Naive B cell (primary cell): ENCODE results near the gene ARHGEF3. TPM values are rescaled to one million over a fixed set of nuclear protein-coding genes. Genes with fewer than 3 reads are reported as not detected.

Experiments
- ATAC-seq, 2 donors: fragments of 150-1000 bp; cut with Tn5 transposase; 2 replicates each; pipeline ENCODE4 v1.10.0; 2021; ENCODE audit warnings: low read depth in 2 of 2, mild to moderate bottlenecking in 2 of 2, moderate library complexity in 2 of 2
- DNase-seq: peaks from one replicate; pipeline ENCODE4 v3.0.0; 2022
- H3K27ac Mint-ChIP-seq, 6 donors: one replicate each; pipeline ENCODE4 v1.8.0; 2020 to 2022; ENCODE audit warnings: mild to moderate bottlenecking in 6 of 6, mixed read lengths in 6 of 6, moderate library complexity in 5 of 6, inconsistent platforms in 2 of 6
- H3K27me3 Mint-ChIP-seq, 3 donors: one replicate each; pipeline ENCODE4 v1.8.0; 2021 to 2022; ENCODE audit warnings: mixed read lengths in 3 of 3, mild to moderate bottlenecking in 1 of 3
- H3K36me3 Mint-ChIP-seq, 2 donors: one replicate each; pipeline ENCODE4 v1.8.0; 2020 to 2022; ENCODE audit warnings: mixed read lengths in 2 of 2, inconsistent platforms in 1 of 2, mild to moderate bottlenecking in 1 of 2
- H3K4me1 Mint-ChIP-seq, 3 donors: one replicate each; pipeline ENCODE4 v1.8.0; 2020 to 2022; ENCODE audit warnings: mixed read lengths in 3 of 3, inconsistent platforms in 1 of 3, mild to moderate bottlenecking in 1 of 3, moderate library complexity in 1 of 3
- H3K4me3 Mint-ChIP-seq, 8 donors: one replicate each; pipeline ENCODE4 v1.8.0; 2020 to 2022; ENCODE audit warnings: mild to moderate bottlenecking in 8 of 8, mixed read lengths in 8 of 8, moderate library complexity in 8 of 8, inconsistent platforms in 2 of 8
- H3K9me3 Mint-ChIP-seq, 7 donors: one replicate each; pipeline ENCODE4 v1.8.0; 2020 to 2022; ENCODE audit warnings: mixed read lengths in 7 of 7, mild to moderate bottlenecking in 5 of 7, inconsistent platforms in 2 of 7, moderate library complexity in 1 of 7
- polyA plus RNA-seq, 6 donors: library from polyadenylated mRNA; unstranded; fragments of 300-500 nt; fragmentation: Illumina TruSeq; gene quantifications; one replicate each; pipeline ENCODE4 v1.2.3, GENCODE V29; 2021; ENCODE audit warnings: low read depth in 6 of 6

Gene ARHGEF3
- polyA plus RNA-seq, 6 donors from 2014 or later = 30.1 to 43.7 (median 38.4) TPM

- ATAC-seq = peak; percentile 100
- H3K4me3 Mint-ChIP-seq = peak overlapping the region; percentile 12 to 79 (median 68)
- H3K4me1 Mint-ChIP-seq = peaks cover 25 to 71% (median 50%) of the 10 kb centered on the region in 3 donors
- no peaks in the 10 kb centered on the region for H3K27me3 Mint-ChIP-seq
- DNase-seq = peak; percentile 83
- H3K27ac Mint-ChIP-seq = peak overlapping the region; percentile 24 to 96 (median 90)
- no peaks in the 10 kb centered on the region for H3K9me3 Mint-ChIP-seq
- H3K36me3 Mint-ChIP-seq = peaks cover 0 to 4% of the 10 kb centered on the region in 2 donors
Measured at GRCh38 chr3:56783644-56784447, 17.9 kb downstream of the ARHGEF3 start.

- no peaks in the 10 kb centered on the region for H3K27me3 Mint-ChIP-seq
- H3K4me1 Mint-ChIP-seq = peaks cover 26 to 72% (median 45%) of the 10 kb centered on the region in 3 donors
- H3K4me3 Mint-ChIP-seq = peak overlapping the region in 6 of 8 donors; percentile 12 to 83 (median 67)
- no peak for DNase-seq
- peaks cover 0 to 4% of the 10 kb centered on the region in 2 donors for H3K36me3 Mint-ChIP-seq
- no peaks in the 10 kb centered on the region for H3K9me3 Mint-ChIP-seq
- ATAC-seq = no peak
- H3K27ac Mint-ChIP-seq = peak overlapping the region; percentile 71 to 96 (median 89)
Measured at GRCh38 chr3:56782906-56783305, 18.8 kb downstream of the ARHGEF3 start.

- peak overlapping the region in 1 of 8 donors; percentile 33 for H3K4me3 Mint-ChIP-seq
Measured at GRCh38 chr3:56782215-56782614, 19.5 kb downstream of the ARHGEF3 start.

GRCh38 chr3:56781762-56782161, 20.0 kb downstream of the ARHGEF3 start:
- DNase-seq = no peak
- Mint-ChIP-seq H3K4me1 (peaks cover 27 to 72% (median 33%) of the 10 kb centered on the region in 3 donors), H3K4me3 (peak overlapping the region in 2 of 8 donors; percentile 9 to 78), H3K36me3 (peaks cover 0 to 4% of the 10 kb centered on the region in 2 donors), H3K27me3 (no peaks in the 10 kb centered on the region), H3K9me3 (no peaks in the 10 kb centered on the region), H3K27ac (peak overlapping the region in 3 of 6 donors; percentile 3 to 86 (median 73))
- no peak for ATAC-seq

More at GRCh38 chr3:56782215-56782614, 19.5 kb downstream of the ARHGEF3 start:
- Mint-ChIP-seq H3K4me1 (peaks cover 29 to 72% (median 38%) of the 10 kb centered on the region in 3 donors), H3K27me3 (no peaks in the 10 kb centered on the region), H3K9me3 (no peaks in the 10 kb centered on the region), H3K36me3 (peaks cover 0 to 4% of the 10 kb centered on the region in 2 donors), H3K27ac (peak overlapping the region in 4 of 6 donors; percentile 47 to 96 (median 75))
- ATAC-seq (no peak), DNase-seq (no peak)

GRCh38 chr3:56780936-56781335, 20.8 kb downstream of the ARHGEF3 start:
- H3K36me3 Mint-ChIP-seq = peaks cover 0 to 4% of the 10 kb centered on the region in 2 donors
- H3K4me3 Mint-ChIP-seq = no peak overlapping the region
- DNase-seq = no peak
- H3K27me3 Mint-ChIP-seq = no peaks in the 10 kb centered on the region
- no peak overlapping the region for H3K27ac Mint-ChIP-seq
- H3K9me3 Mint-ChIP-seq = no peaks in the 10 kb centered on the region
- peaks cover 25 to 75% (median 32%) of the 10 kb centered on the region in 3 donors for H3K4me1 Mint-ChIP-seq
- ATAC-seq = no peak

DNA sequence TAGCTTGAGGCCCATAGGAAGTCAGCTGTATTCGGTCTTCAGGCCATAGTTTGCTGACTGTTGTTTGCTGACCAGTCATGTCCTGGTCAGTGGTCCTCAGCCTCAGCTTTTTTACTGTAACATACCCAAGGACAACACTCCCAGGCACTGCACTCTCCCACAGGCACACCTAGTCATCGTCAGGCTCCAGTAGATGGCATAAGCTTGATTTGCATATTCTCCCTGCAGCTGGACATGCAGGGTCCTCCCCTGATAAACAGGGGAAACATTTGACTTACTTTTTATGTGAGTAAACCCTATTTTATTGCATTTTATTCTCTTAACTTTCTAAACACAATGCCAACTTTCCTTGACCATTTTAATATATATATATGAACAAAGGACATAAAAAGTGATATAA, 22.9 kb downstream of the ARHGEF3 start:
- ATAC-seq (no peak), DNase-seq (no peak)
- H3K36me3 Mint-ChIP-seq = peaks cover 0 to 4% of the 10 kb centered on the region in 2 donors
- H3K4me3 Mint-ChIP-seq = no peak overlapping the region
- no peaks in the 10 kb centered on the region for H3K27me3 Mint-ChIP-seq
- no peaks in the 10 kb centered on the region for H3K9me3 Mint-ChIP-seq
- H3K27ac Mint-ChIP-seq = peak overlapping the region in 1 of 6 donors; percentile 6
- peaks cover 28 to 63% (median 33%) of the 10 kb centered on the region in 3 donors for H3K4me1 Mint-ChIP-seq

DNA sequence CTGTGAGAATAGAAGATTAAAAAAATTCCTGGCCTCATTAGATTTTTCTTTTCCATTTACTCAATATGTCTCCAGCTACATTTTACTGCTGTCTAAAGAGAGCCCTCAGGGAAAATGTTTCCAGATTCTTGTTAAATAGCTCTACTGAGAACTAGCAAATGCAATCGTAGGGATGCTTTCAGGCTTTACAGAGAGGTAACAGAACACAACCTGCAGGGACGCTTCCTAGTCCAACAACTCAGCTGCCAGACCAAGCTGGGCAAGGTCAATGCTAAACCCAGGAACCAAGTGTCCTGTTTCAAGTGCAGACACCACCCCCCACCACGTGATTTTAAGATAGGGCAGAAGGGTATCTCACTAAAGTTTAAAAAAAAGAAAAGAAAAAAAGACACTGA, 25.2 kb downstream of the ARHGEF3 start:
- Mint-ChIP-seq H3K4me1 (peaks cover 22 to 48% (median 23%) of the 10 kb centered on the region in 3 donors), H3K27me3 (no peaks in the 10 kb centered on the region), H3K27ac (no peak overlapping the region), H3K9me3 (no peaks in the 10 kb centered on the region), H3K4me3 (no peak overlapping the region), H3K36me3 (peaks cover 9 to 23% of the 10 kb centered on the region in 2 donors)
- ATAC-seq (no peak), DNase-seq (no peak)

DNA sequence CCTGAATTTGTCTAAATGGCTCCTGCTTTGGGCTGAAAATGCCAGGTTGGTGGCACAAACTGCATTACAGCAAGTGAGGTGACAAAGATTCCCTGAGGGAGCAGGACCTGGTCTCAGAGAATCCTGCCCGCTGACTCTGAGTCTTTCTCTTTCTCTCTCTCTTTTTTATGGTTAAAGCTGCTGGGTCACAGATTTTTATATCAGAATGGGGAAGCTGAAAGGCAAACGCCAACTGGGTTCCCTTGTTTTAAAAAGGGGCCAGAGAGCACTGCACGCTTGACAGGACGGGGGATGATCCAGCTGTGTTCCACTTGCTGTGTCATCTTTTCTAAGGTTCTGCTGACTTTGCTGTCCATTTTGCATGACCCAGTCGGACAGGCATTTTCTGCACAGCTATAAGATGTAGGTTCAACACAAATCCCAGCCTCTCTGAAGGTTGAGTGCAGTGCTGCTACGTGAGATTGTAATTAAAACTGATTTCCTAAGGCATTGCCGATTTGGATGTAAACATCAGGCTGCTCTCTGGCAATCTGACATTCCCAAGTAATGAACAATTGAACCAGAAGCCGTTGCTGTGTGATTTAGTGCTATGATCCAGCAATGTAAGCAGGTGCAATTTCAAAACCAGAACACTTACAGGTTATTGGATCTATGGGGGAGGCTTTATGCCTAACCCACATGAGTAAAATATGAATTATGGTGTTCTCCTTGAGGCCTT, 25.8 kb downstream of the ARHGEF3 start:
- ATAC-seq (peak in 1 of 2 donors; percentile 35), DNase-seq (no peak)
- Mint-ChIP-seq H3K9me3 (no peaks in the 10 kb centered on the region), H3K4me3 (no peak overlapping the region), H3K4me1 (peaks cover 25 to 45% (median 27%) of the 10 kb centered on the region in 3 donors), H3K27ac (peak overlapping the region in 2 of 6 donors; percentile 82 to 83), H3K36me3 (peaks cover 15 to 28% of the 10 kb centered on the region in 2 donors), H3K27me3 (no peaks in the 10 kb centered on the region)

- peak overlapping the region in 2 of 6 donors; percentile 82 to 83 for H3K27ac Mint-ChIP-seq
- H3K27me3 Mint-ChIP-seq = no peaks in the 10 kb centered on the region
- no peak for ATAC-seq
- no peaks in the 10 kb centered on the region for H3K9me3 Mint-ChIP-seq
- H3K4me3 Mint-ChIP-seq = no peak overlapping the region
- no peak for DNase-seq
- H3K4me1 Mint-ChIP-seq = peaks cover 20 to 45% (median 22%) of the 10 kb centered on the region in 3 donors
- H3K36me3 Mint-ChIP-seq = peaks cover 16 to 28% of the 10 kb centered on the region in 2 donors
Measured at GRCh38 chr3:56775445-56775837, 26.3 kb downstream of the ARHGEF3 start.

DNA sequence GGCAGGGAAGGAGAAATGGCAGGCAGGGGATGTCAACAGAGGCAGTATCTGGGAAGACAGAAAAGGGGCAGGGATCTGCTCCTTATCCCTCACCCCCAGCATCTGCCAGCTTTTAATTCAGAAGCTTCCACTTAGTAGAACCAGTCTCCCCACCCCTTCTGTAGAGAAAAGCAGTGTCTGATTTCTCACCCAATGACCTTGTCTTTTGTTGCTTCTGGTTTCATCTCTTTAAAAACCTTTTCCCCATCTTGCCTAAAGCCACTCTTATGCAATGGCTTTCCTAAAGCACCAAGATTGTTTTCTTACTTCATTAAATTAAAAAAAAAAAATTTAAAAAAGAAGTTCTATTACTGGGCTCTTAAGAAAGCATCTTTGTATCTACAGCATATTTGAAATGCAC, 27.8 kb downstream of the ARHGEF3 start:
- no peaks in the 10 kb centered on the region for H3K27me3 Mint-ChIP-seq
- DNase-seq (no peak), ATAC-seq (no peak)
- peaks cover 19 to 41% (median 21%) of the 10 kb centered on the region in 3 donors for H3K4me1 Mint-ChIP-seq
- H3K27ac Mint-ChIP-seq = no peak overlapping the region
- no peak overlapping the region for H3K4me3 Mint-ChIP-seq
- H3K9me3 Mint-ChIP-seq = no peaks in the 10 kb centered on the region
- H3K36me3 Mint-ChIP-seq = peaks cover 16 to 30% of the 10 kb centered on the region in 2 donors

DNA sequence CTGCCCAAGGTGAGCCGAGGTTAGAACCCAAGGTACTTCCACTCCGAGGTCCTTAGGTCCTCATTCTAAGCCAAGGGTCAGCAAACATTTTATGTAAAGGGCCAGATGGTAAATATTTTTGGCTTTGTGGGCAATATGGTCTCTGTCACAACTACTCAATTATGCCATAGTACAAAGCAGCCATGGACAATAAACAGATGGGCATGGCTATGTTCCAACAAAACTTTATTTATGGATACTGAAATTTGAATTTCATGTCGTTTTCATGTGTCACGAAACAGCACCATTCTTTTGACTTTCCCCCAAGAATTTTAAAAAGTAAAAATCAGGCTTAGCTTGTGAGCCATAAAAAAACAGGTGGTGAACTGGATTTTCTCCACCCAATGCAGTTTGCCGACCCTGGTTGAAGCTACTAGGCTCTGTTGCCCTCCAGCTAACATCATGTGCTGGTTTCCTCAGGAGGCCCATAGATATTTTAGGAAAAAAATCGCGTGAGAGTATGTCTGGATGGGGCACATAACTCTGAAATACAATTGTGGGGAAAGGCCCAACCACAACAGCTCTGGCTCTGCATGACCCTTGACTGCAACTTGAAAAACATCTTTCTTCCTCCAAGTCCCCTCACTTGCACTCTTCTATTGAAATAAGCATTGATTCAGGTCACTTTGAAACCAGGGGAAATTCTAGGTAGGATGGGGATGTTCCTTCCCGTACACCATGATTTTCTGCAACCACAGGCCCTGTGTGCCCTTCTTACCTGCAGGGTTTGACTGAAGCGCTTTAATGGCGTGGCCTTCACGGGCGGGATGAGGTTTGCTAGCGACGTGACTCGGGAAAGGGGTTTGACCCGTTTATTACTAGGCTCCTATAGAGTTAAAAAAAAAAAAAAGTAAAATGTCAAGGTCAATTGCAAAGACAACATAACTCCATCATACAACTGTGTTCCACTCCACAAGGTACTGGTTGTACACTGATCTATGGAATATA, 28.5 kb downstream of the ARHGEF3 start:
- Mint-ChIP-seq H3K27ac (no peak overlapping the region), H3K4me3 (no peak overlapping the region), H3K9me3 (no peaks in the 10 kb centered on the region), H3K36me3 (peaks cover 16 to 36% of the 10 kb centered on the region in 2 donors), H3K4me1 (peaks cover 23 to 33% (median 28%) of the 10 kb centered on the region in 3 donors), H3K27me3 (no peaks in the 10 kb centered on the region)
- ATAC-seq (no peak), DNase-seq (no peak)

DNA sequence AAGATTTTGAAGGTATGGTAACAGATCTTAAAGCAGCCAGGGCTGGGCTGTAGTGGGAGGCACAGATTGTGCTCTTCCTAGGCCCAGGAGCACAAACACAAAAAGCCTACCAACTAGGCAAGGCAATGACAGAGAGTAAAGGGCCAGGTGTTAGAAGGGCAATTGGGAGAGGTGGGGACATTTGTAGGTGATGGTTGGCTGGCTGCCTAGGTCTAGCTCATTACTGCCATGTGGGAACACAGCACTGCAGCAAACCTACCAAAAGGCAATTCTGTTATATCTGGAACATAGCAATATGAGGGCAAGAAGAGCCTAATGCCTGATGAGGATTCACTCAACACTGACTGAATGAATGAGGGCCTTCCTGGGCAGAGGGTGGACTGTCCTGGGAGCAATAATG, 30.4 kb downstream of the ARHGEF3 start:
- peak overlapping the region in 3 of 6 donors; percentile 1 to 63 (median 3) for H3K27ac Mint-ChIP-seq
- ATAC-seq (no peak), DNase-seq (no peak)
- peak overlapping the region in 1 of 8 donors; percentile 61 for H3K4me3 Mint-ChIP-seq
- H3K4me1 Mint-ChIP-seq = peaks cover 16 to 28% (median 17%) of the 10 kb centered on the region in 3 donors
- H3K36me3 Mint-ChIP-seq = peaks cover 20 to 36% of the 10 kb centered on the region in 2 donors
- H3K27me3 Mint-ChIP-seq = no peaks in the 10 kb centered on the region
- H3K9me3 Mint-ChIP-seq = no peaks in the 10 kb centered on the region
